Measurements from ENCODE around the gene OTUB1. TPM values are rescaled to one million over a fixed set of nuclear protein-coding genes. Genes with fewer than 3 reads are reported as not detected.

Gene OTUB1, protein sequence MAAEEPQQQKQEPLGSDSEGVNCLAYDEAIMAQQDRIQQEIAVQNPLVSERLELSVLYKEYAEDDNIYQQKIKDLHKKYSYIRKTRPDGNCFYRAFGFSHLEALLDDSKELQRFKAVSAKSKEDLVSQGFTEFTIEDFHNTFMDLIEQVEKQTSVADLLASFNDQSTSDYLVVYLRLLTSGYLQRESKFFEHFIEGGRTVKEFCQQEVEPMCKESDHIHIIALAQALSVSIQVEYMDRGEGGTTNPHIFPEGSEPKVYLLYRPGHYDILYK
- total RNA-seq (2022; extraction: Qiagen RNA extraction; ENCODE audit: low read depth): 105 to 135 TPM (median 126 TPM) in 5 replicates

DNA sequence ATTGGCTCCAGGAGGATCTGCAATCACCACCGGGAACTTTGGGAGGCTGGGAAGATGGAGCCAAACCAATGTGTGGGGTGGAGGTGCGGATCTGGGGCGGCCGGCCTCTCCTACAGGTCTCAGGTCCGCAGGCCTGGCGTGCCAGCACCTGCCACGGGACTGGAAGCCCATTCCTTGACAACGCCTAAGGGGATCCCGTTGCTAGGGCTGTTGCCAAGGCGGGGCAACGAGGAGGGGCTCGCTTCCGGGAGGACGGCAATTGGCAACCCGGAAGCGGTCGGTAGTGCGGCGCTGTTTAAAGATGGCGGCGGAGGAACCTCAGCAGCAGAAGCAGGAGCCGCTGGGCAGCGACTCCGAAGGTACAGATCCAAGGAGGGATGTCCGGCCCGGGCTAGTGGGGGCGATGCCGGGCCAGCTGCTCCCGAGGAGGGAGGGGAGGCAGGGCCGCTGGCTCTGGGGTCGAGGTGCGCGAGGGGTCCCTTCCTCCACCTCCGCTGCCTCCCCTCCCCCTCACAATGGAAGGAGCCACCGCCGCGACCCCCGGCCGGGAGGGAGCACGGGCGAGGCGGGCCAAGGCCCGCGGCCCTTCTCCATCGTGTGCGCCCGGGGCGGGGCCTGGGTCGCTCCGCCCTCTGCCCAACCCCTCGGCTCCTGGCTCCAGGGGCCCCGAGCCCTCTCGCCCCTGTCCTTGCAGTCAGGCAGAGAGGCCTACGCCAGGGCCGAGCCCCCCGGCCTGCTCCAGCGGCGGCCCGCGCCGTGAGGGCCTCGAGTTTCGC is at the start of gene OTUB1:
TSS of gene OTUB1 (plus strand) at position 283 of the 776 bp plus-strand sequence. CDS start at position 302, 19 bp downstream.

DNA sequence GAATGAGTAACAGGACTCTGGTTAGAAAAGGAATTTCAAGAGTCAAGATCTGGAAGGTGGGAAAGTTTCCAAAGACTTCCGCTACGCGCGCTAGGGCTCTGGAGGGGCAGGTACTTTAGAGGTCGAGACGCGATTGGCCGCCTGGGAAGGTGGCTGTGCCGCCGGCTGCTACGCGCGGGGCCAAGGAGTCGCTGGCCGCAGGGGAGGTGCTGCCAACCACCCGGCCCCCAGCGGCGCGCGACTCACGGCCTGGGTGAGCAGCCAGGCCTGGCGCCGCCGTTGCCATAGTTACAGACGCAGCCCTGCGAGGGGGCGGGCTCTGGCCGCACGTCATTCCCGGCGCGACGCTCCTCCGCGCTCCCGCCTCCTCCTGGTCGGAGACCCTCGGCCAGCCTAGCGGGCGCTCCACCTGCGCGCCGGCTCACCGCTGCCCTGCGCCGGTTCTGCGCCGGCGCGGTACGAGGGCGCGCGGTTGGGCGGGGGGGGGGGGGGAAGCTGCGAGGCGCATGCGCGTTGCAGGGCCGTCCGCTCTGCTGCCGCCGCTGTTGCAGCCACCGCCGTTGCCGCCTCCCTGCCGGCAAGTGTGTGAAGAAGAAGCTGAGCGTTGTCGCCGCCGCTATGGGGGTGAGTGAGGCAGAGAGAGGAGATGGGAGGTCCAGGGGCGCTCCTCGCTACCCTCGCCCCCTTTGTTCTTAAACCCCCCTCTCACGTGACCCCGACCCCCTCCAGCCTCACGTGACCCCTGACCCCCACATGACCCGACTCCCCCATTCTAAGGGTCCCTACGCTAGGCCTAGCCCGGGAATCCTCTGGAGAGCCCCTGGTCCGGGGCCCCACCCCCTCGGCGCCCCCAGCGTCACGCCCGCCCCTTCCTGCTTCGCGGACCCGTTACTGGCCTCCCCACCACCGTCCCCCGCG is 47.5 kb upstream of the OTUB1 start, which contains the start of gene NAA40:
TSS of gene NAA40 (plus strand) at position 524 of the 918 bp plus-strand sequence. CDS start at position 619, 95 bp downstream.

DNA sequence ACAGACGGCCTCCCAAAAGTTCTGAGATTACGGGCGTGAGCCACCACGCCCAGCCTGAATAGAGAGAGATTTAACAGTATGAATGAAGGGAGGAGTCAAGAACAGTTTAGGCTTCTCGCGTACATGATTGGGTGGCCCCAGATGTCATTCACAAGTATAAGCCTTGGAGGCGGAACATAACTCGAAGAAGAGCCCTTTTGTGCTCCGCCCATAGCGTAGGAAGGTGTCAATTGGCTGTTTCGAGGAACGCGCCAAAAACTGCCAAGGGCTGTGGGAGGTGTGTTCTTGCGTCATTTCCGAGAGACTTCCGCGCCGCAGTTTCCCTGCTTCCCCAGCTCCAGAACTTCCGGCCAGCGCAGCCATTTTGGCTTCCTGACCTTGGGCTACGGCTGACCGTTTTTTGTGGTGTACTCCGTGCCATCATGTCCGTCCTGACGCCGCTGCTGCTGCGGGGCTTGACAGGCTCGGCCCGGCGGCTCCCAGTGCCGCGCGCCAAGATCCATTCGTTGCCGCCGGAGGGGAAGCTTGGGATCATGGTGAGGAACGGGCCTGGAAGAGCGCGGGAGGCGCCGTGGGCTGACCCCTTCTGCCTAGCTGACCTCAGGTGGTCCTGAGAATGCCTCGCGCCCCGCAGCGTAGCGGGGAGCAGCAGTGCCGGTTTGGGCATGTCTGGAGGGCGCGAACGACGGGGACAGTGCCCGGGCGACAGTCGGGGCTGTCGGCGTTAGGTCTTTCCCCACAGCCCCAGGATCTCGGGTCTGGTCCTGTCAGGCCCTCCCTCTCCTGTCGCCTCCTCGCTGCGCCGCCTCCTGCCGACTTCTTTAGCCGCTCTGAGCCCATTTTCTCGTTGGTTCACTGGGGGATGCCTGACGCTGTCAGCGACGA is 11.7 kb upstream of the OTUB1 start, which contains the start of gene COX8A:
TSS of gene COX8A (plus strand) at position 362 of the 885 bp plus-strand sequence. CDS start at position 423, 61 bp downstream.

DNA sequence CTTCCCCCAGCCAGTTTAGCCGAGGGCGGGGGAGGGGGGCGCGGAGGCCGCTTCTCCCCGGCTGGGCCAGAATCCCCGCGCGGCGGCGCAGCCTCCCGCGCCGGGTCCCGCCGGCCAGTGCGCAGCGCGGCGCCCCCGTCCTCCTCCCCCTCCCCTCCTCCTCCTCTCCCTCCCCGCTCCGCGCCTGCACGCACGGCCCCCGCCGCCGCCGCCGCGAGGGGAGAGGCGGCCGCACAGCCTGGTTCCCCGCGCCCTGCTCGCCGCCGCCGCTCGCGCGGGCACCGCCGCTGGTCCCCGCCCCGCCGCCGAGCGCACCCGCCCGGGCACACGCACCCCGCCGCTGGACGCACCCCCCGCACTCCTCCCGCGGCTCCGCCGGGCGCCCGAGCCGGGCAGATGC is 49.3 kb downstream of the OTUB1 start, which contains the start of gene FLRT1:
TSS of gene FLRT1 (plus strand) at position 356 of the 400 bp plus-strand sequence. CDS start 80,337 bp downstream, outside the sequence.

Other genes starting within 250 kb of the OTUB1 start
- 4.1 to 6.8 TPM (median 5.6 TPM) in 5 replicates for gene ZFTA, start 217.7 kb upstream of the OTUB1 start, total RNA-seq (2022; extraction: Qiagen RNA extraction; ENCODE audit: low read depth)
- gene SPINDOC, start 173.0 kb upstream of the OTUB1 start, total RNA-seq (2022; extraction: Qiagen RNA extraction; ENCODE audit: low read depth): 35.0 to 48.6 TPM (median 47.7 TPM) in 5 replicates
- 25.2 to 31.8 TPM (median 28.8 TPM) in 5 replicates for gene MARK2, start 147.3 kb upstream of the OTUB1 start, total RNA-seq (2022; extraction: Qiagen RNA extraction; ENCODE audit: low read depth)
- gene RCOR2, start 69.3 kb upstream of the OTUB1 start, total RNA-seq (2022; extraction: Qiagen RNA extraction; ENCODE audit: low read depth): 0.70 to 1.2 TPM (median 1.0 TPM) in 5 replicates
- gene NAA40, start 47.4 kb upstream of the OTUB1 start, total RNA-seq (2022; extraction: Qiagen RNA extraction; ENCODE audit: low read depth): 13.6 to 17.0 TPM (median 15.0 TPM) in 5 replicates
- gene COX8A, start 11.8 kb upstream of the OTUB1 start, total RNA-seq (2022; extraction: Qiagen RNA extraction; ENCODE audit: low read depth): 794 to 1,065 TPM (median 979 TPM) in 5 replicates
- 0.03 to 0.09 TPM (median 0.05 TPM) in 4 of 5 replicates, not detected in the other for gene FLRT1, start 49.5 kb downstream of the OTUB1 start, total RNA-seq (2022; extraction: Qiagen RNA extraction; ENCODE audit: low read depth)
- 8.8 to 15.6 TPM (median 13.6 TPM) in 5 replicates for gene MACROD1, start 179.7 kb downstream of the OTUB1 start, total RNA-seq (2022; extraction: Qiagen RNA extraction; ENCODE audit: low read depth)
- 226 to 259 TPM (median 251 TPM) in 5 replicates for gene STIP1, start 199.7 kb downstream of the OTUB1 start, total RNA-seq (2022; extraction: Qiagen RNA extraction; ENCODE audit: low read depth)
- 0.64 to 3.3 TPM (median 1.0 TPM) in 5 replicates for gene FERMT3, start 220.3 kb downstream of the OTUB1 start, total RNA-seq (2022; extraction: Qiagen RNA extraction; ENCODE audit: low read depth)
- 18.9 to 30.4 TPM (median 26.2 TPM) in 5 replicates for gene TRPT1, start 239.7 kb downstream of the OTUB1 start, total RNA-seq (2022; extraction: Qiagen RNA extraction; ENCODE audit: low read depth)
- 32.0 to 40.1 TPM (median 38.3 TPM) in 5 replicates for gene NUDT22, start 239.8 kb downstream of the OTUB1 start, total RNA-seq (2022; extraction: Qiagen RNA extraction; ENCODE audit: low read depth)
- gene DNAJC4, start 244.1 kb downstream of the OTUB1 start, total RNA-seq (2022; extraction: Qiagen RNA extraction; ENCODE audit: low read depth): 18.2 to 22.4 TPM (median 20.6 TPM) in 5 replicates
- gene VEGFB, start 248.1 kb downstream of the OTUB1 start, total RNA-seq (2022; extraction: Qiagen RNA extraction; ENCODE audit: low read depth): 33.8 to 57.4 TPM (median 46.0 TPM) in 5 replicates

Data from A549 treated with GW870086 at 1 μM for 4 hours (cell line).